ENCODE measurements around the gene PCDH10. TPM values are rescaled to one million over a fixed set of nuclear protein-coding genes. Genes with fewer than 3 reads are reported as not detected.

PCDH10 gene
- total RNA-seq, 2 experiments from 2014 or later, result not detected

DNA sequence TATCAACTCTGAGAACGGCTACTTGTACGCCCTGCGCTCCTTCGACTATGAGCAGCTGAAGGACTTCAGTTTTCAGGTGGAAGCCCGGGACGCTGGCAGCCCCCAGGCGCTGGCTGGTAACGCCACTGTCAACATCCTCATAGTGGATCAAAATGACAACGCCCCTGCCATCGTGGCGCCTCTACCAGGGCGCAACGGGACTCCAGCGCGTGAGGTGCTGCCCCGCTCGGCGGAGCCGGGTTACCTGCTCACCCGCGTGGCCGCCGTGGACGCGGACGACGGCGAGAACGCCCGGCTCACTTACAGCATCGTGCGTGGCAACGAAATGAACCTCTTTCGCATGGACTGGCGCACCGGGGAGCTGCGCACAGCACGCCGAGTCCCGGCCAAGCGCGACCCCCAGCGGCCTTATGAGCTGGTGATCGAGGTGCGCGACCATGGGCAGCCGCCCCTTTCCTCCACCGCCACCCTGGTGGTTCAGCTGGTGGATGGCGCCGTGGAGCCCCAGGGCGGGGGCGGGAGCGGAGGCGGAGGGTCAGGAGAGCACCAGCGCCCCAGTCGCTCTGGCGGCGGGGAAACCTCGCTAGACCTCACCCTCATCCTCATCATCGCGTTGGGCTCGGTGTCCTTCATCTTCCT lies 2.7 kb downstream of the PCDH10 start:
- peak overlapping the region; percentile 8 for H3K27ac Mint-ChIP-seq
- peaks cover 3% of the 10 kb centered on the region for H3K36me3 Mint-ChIP-seq (ENCODE audit: low read depth)
- intact Hi-C loops (cut with micrococcal nuclease), result no loop called here
- peaks cover 15% of the 10 kb centered on the region for H3K4me1 Mint-ChIP-seq (ENCODE audit: low read depth)
- H3K9me3 Mint-ChIP-seq, result no peaks in the 10 kb centered on the region
- DNase-seq, result no peak
- H3K27me3 Mint-ChIP-seq (ENCODE audit: low read depth), result peaks cover 69% of the 10 kb centered on the region
- no peak overlapping the region for H3K4me3 Mint-ChIP-seq
- CTCF ChIA-PET, result no interaction called here

DNA sequence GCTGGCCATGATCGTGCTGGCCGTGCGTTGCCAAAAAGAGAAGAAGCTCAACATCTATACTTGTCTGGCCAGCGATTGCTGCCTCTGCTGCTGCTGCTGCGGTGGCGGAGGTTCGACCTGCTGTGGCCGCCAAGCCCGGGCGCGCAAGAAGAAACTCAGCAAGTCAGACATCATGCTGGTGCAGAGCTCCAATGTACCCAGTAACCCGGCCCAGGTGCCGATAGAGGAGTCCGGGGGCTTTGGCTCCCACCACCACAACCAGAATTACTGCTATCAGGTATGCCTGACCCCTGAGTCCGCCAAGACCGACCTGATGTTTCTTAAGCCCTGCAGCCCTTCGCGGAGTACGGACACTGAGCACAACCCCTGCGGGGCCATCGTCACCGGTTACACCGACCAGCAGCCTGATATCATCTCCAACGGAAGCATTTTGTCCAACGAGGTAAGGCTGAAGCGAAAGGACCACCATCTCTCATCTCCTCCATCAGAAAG lies 3.3 kb downstream of the PCDH10 start:
- Mint-ChIP-seq H3K9me3 (no peaks in the 10 kb centered on the region), H3K4me1 (ENCODE audit: low read depth) (peaks cover 15% of the 10 kb centered on the region), H3K36me3 (ENCODE audit: low read depth) (peaks cover 3% of the 10 kb centered on the region), H3K27me3 (ENCODE audit: low read depth) (peaks cover 64% of the 10 kb centered on the region), H3K27ac (no peak overlapping the region), H3K4me3 (no peak overlapping the region)
- DNase-seq, result no peak
- intact Hi-C loops (cut with micrococcal nuclease), result no loop called here
- CTCF ChIA-PET, result no interaction called here

DNA sequence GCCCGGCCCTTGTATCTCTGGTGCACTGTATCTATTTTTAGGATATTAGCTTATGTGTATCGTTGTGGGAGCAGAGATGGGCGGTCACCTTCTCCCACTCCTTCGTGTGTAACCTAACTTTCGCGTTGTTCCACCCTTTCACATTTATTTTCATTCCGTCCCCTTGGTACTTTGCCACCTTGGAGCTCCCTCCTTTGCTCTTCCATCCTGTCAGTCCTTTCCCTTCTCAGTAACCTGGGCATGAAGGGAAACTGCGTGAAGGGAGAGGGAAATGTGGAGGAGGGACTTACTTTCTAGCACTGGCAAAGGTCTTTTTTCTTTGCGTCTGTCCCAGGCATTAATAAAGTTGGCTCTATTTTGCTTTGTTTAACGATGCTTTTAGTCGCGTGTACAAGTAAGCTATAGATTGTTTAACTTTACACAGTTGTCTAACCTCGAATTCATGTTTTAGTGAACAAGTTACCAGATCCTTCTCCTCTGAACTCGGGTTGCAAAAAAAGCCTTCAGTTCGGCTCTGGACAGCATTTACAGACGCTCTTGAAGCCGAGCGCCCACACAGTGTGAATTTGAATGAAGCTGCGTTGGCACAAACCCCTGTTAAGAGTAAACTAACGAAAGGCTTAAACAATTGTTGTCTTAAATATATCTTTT lies 3.9 kb downstream of the PCDH10 start:
- DNase-seq, result no peak
- Mint-ChIP-seq H3K4me1 (ENCODE audit: low read depth) (peaks cover 15% of the 10 kb centered on the region), H3K9me3 (no peaks in the 10 kb centered on the region), H3K27ac (no peak overlapping the region), H3K36me3 (ENCODE audit: low read depth) (peaks cover 3% of the 10 kb centered on the region), H3K4me3 (no peak overlapping the region), H3K27me3 (ENCODE audit: low read depth) (peaks cover 59% of the 10 kb centered on the region)
- CTCF ChIA-PET, result interaction anchor here (0.5 kb wide), 1 partner anchor 15 kb away, joined by 3 read pairs; no protein-coding TSS in a partner anchor
- intact Hi-C loops (cut with micrococcal nuclease), result no loop called here

DNA sequence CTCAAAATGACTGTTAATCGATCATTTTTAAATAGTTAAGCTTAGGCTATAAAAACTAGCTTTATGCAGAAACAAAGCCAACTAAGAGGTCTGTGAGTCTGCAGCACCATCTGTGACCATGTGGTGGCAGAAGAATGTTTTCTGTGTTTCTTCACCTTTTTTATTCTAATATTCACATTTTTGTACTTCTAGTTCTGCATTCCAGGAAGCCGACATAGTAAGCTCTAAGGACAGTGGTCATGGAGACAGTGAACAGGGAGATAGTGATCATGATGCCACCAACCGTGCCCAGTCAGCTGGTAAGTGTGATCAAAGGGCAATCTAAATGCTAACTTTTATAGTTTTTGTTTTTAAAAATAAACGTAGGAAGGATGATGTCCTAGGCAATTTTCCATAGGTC lies 5.6 kb downstream of the PCDH10 start:
- no peaks in the 10 kb centered on the region for H3K9me3 Mint-ChIP-seq
- CTCF ChIA-PET, result interaction anchor here (0.6 to 0.9 kb wide), 3 partner anchors 22 to 765 kb away, joined by 3 read pairs; no protein-coding TSS in a partner anchor

DNA sequence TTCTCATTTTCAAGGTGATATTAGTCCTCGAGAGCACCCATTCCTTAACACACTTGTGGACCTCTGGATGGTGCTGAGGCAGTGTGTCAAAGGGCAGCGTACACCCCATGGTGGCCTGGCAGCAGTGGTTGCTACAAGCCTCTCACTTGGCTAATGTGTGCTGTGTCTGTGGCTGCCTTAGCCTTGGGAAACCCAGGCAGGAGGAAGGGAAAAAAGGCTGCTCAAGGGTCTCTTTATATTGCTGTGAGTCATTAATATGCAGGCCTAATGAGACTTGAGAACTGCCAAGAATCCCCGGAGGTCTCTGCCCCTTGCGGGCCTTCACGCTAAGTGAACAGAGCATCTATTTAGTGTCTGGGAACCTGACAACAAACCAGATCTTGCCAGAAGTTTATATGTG lies 7.0 kb downstream of the PCDH10 start:
- CTCF ChIA-PET, result no interaction called here
- H3K27ac Mint-ChIP-seq, result no peak overlapping the region
- intact Hi-C loops (cut with micrococcal nuclease), result no loop called here
- peaks cover 29% of the 10 kb centered on the region for H3K27me3 Mint-ChIP-seq (ENCODE audit: low read depth)
- no peaks in the 10 kb centered on the region for H3K9me3 Mint-ChIP-seq
- no peaks in the 10 kb centered on the region for H3K36me3 Mint-ChIP-seq (ENCODE audit: low read depth)
- H3K4me3 Mint-ChIP-seq, result no peak overlapping the region
- no peak for DNase-seq
- no peaks in the 10 kb centered on the region for H3K4me1 Mint-ChIP-seq (ENCODE audit: low read depth)

More for the DNA sequence above, 5.6 kb downstream of the PCDH10 start:
- Mint-ChIP-seq H3K27me3 (ENCODE audit: low read depth) (peaks cover 42% of the 10 kb centered on the region), H3K4me3 (no peak overlapping the region), H3K4me1 (ENCODE audit: low read depth) (peaks cover 3% of the 10 kb centered on the region), H3K36me3 (ENCODE audit: low read depth) (no peaks in the 10 kb centered on the region), H3K27ac (no peak overlapping the region)
- intact Hi-C loops (cut with micrococcal nuclease), result no loop called here
- no peak for DNase-seq

DNA sequence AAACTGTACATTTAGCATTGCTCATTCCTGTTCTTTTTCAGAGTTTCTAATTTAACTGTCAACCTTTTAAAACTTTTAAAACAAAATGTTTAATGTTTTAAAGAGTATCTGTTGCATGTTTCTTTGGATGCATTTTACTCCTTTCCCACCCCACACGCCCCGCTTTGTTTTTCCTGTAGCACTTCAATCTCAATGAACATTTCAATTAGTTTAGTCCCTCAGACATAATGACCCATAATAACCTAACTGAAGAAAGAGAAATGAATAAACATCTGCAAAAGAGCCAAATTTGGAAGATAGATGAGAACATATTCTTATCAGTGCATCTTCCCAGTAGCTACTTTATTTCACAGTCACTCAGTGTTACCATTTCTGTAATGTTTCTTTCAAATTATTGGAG lies 7.5 kb downstream of the PCDH10 start:
- H3K4me1 Mint-ChIP-seq (ENCODE audit: low read depth), result no peaks in the 10 kb centered on the region
- H3K27ac Mint-ChIP-seq, result no peak overlapping the region
- CTCF ChIA-PET, result no interaction called here
- no peak overlapping the region for H3K4me3 Mint-ChIP-seq
- DNase-seq, result no peak
- no peaks in the 10 kb centered on the region for H3K36me3 Mint-ChIP-seq (ENCODE audit: low read depth)
- no peaks in the 10 kb centered on the region for H3K9me3 Mint-ChIP-seq
- peaks cover 24% of the 10 kb centered on the region for H3K27me3 Mint-ChIP-seq (ENCODE audit: low read depth)
- intact Hi-C loops (cut with micrococcal nuclease), result no loop called here

DNA sequence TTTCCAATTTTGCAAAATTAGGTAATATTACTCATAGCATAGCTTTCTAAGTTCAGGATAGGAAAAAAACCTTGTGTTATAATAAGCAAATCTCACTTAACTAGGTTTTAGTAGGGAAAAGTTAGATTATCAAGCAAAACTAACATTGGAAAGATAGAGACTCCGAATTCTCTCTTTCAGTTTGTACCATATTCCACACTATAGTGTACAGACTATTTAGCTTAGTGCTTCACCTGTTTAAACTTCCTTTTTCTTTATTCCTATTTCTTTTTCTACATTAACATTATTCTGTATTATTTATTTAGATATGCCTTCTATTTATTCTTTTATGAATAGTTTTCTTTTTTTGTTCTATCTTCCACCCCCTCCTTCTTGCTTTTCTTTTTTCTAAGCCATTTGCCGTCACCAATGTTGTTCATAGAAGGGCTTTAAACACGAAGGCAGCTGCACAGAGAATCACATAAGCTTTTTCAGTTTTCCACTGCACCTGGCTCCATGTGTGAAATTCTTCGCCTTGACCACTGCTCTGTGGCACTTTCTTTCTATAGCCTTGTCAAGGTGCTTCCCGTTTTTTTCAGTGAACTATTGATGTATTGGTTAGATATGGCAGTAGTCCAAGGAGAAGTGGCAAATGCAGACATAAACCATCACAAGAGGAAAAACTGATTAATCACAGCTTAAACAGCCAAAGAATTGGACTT lies 8.5 kb downstream of the PCDH10 start:
- no peak for DNase-seq
- Mint-ChIP-seq H3K27ac (no peak overlapping the region), H3K4me3 (no peak overlapping the region), H3K27me3 (ENCODE audit: low read depth) (peaks cover 19% of the 10 kb centered on the region), H3K4me1 (ENCODE audit: low read depth) (no peaks in the 10 kb centered on the region), H3K36me3 (ENCODE audit: low read depth) (no peaks in the 10 kb centered on the region), H3K9me3 (no peaks in the 10 kb centered on the region)
- intact Hi-C loops (cut with micrococcal nuclease), result no loop called here
- CTCF ChIA-PET, result interaction anchor here (0.5 kb wide), 1 partner anchor 105 kb away, joined by 3 read pairs; no protein-coding TSS in a partner anchor

DNA sequence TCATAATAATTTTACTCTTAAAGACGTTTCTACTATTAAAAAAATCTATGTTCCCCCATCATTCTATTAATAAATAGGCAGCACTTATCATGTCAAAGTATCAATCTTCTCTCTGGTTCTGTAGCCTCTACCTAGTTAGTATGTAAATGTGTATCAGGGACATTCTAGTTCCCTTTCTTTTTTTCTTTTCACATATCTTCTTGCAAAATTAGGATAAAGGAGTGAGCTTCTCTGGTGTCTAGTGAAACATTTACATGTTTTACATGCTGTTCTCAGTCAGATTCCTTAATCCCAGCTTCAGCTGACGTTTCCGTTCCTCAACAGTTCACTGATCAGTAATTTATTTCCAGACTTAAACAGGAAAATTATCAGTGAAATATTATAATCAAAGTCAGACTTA lies 11.8 kb downstream of the PCDH10 start:
- H3K9me3 Mint-ChIP-seq, result no peaks in the 10 kb centered on the region
- CTCF ChIA-PET, result no interaction called here
- no peaks in the 10 kb centered on the region for H3K27me3 Mint-ChIP-seq (ENCODE audit: low read depth)
- intact Hi-C loops (cut with micrococcal nuclease), result no loop called here
- DNase-seq, result no peak
- no peaks in the 10 kb centered on the region for H3K36me3 Mint-ChIP-seq (ENCODE audit: low read depth)
- H3K4me1 Mint-ChIP-seq (ENCODE audit: low read depth), result no peaks in the 10 kb centered on the region
- no peak overlapping the region for H3K27ac Mint-ChIP-seq
- no peak overlapping the region for H3K4me3 Mint-ChIP-seq

DNA sequence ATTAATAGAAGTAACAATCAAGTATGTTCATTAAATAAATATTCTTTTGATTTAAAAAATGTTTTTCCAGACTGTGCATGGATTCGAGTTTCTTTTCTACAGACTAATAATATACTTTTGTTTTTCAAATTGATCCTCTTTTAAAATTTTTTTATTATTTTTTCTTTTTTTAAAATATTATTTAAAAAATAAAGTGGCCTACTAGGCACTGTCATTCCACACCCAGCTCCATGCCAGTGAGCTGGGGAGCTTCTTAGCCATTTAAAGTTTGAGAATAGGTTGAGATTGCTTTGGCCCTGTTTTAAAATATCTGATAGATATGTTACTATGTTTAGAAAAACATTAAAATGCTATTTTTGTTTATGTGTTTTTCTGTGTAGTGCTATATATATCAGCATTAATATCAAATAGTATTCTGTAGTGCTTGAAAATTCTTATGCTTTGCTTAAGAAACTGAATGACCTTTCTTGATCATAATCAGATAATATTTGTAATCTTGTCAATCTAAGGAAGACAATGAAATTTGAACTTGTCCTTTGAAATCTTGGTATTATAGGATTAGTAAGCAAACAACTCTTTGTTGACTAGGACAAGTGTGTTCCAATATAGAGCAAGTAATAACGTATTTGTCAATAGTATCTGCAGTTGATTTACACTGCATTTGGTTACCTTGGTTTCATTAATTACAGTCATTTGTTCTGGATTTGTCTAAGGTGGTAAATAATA lies 12.6 kb downstream of the PCDH10 start:
- H3K36me3 Mint-ChIP-seq (ENCODE audit: low read depth), result no peaks in the 10 kb centered on the region
- H3K4me3 Mint-ChIP-seq, result no peak overlapping the region
- CTCF ChIA-PET, result no interaction called here
- intact Hi-C loops (cut with micrococcal nuclease), result no loop called here
- no peaks in the 10 kb centered on the region for H3K27me3 Mint-ChIP-seq (ENCODE audit: low read depth)
- H3K4me1 Mint-ChIP-seq (ENCODE audit: low read depth), result no peaks in the 10 kb centered on the region
- no peak overlapping the region for H3K27ac Mint-ChIP-seq
- DNase-seq, result no peak
- H3K9me3 Mint-ChIP-seq, result no peaks in the 10 kb centered on the region

DNA sequence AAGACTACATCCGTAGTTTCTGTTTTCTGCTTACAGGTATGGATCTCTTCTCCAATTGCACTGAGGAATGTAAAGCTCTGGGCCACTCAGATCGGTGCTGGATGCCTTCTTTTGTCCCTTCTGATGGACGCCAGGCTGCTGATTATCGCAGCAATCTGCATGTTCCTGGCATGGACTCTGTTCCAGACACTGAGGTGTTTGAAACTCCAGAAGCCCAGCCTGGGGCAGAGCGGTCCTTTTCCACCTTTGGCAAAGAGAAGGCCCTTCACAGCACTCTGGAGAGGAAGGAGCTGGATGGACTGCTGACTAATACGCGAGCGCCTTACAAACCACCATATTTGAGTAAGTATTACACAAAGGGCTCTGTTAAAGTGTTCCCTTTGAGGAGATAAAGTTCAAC lies 13.8 kb downstream of the PCDH10 start:
- CTCF ChIA-PET, result no interaction called here
- no peaks in the 10 kb centered on the region for H3K27me3 Mint-ChIP-seq (ENCODE audit: low read depth)
- H3K4me1 Mint-ChIP-seq (ENCODE audit: low read depth), result no peaks in the 10 kb centered on the region
- H3K27ac Mint-ChIP-seq, result no peak overlapping the region
- H3K36me3 Mint-ChIP-seq (ENCODE audit: low read depth), result no peaks in the 10 kb centered on the region
- no peak for DNase-seq
- H3K4me3 Mint-ChIP-seq, result no peak overlapping the region
- no peaks in the 10 kb centered on the region for H3K9me3 Mint-ChIP-seq
- intact Hi-C loops (cut with micrococcal nuclease), result no loop called here

DNA sequence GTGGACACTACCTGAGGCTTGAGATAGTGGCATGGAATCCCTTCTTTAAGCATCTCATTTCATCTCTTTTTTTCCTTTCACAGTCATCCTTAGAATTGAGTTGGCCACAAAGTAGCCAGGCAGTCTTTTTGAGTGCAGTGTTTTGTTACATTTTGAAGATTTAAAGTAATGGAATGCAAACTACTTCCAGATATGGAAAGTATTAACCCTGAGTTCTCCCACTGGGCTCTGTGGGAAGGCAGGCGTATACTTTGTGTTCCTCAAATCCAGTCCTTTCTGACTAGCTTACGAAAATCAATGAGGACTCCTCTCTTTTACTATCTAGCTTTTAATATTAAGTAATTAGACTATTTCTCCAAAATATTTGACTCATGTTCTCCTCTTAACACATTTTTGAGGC lies 29.9 kb downstream of the PCDH10 start:
- Mint-ChIP-seq H3K9me3 (no peaks in the 10 kb centered on the region), H3K36me3 (ENCODE audit: low read depth) (no peaks in the 10 kb centered on the region), H3K4me1 (ENCODE audit: low read depth) (no peaks in the 10 kb centered on the region), H3K27me3 (ENCODE audit: low read depth) (no peaks in the 10 kb centered on the region), H3K4me3 (no peak overlapping the region), H3K27ac (no peak overlapping the region)
- no peak for DNase-seq
- intact Hi-C loops (cut with micrococcal nuclease), result no loop called here
- CTCF ChIA-PET, result no interaction called here

DNA sequence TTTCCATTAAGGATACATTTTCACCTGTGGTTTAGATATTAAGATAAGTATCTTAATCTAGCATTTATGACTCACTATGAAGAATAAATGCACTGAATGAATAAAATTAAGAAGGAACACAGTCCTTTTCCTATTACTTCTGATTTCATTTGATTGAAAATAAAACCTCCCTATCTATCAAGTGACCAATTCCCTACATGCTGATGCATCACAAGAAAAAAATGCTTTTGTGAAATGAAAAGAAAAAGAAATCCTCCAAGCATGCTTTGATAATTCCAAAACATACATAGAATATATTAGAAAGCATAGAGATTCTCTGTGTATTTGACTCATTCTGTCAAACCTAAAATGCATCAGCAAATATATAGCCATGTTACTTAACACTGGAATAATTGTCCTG lies 37.1 kb downstream of the PCDH10 start:
- intact Hi-C loops (cut with micrococcal nuclease), result no loop called here
- H3K4me3 Mint-ChIP-seq, result no peak overlapping the region
- no peaks in the 10 kb centered on the region for H3K4me1 Mint-ChIP-seq (ENCODE audit: low read depth)
- no peak overlapping the region for H3K27ac Mint-ChIP-seq
- H3K27me3 Mint-ChIP-seq (ENCODE audit: low read depth), result no peaks in the 10 kb centered on the region
- no peak for DNase-seq
- CTCF ChIA-PET, result no interaction called here
- no peaks in the 10 kb centered on the region for H3K9me3 Mint-ChIP-seq
- H3K36me3 Mint-ChIP-seq (ENCODE audit: low read depth), result no peaks in the 10 kb centered on the region
